Endometrial microvascular endothelial cells (primary cell): ENCODE results near the gene FANCI. TPM values are rescaled to one million over a fixed set of nuclear protein-coding genes. Genes with fewer than 3 reads are reported as not detected.

Source experiments
- total RNA-seq: library from RNA; depleted of rRNA; stranded (reverse); fragments of >200 nt; gene quantifications from one replicate; pipeline ENCODE4 v1.2.3, GENCODE V29; 2015; ENCODE audit errors: inconsistent ontology term

FANCI gene
- total RNA-seq, 1 donor from 2014 or later, result 44.6 TPM

Other genes starting within 250 kb of the FANCI start
- 62.9 TPM for gene ABHD2, start 155.5 kb upstream of the FANCI start, total RNA-seq
- not detected for gene RLBP1, start 22.4 kb upstream of the FANCI start, total RNA-seq
- gene POLG, start 90.8 kb downstream of the FANCI start, total RNA-seq, result 66.6 TPM